Glomerular visceral epithelial cell (primary cell): Measurements from ENCODE around the gene RBMS1.
"Not testable (repeated sequence)": the region's sequence is repeated elsewhere in the genome, so short reads cannot be mapped to it uniquely, and the experiment has no call there.

Experiments
- DNase-seq: peaks from one replicate; pipeline ENCODE4 v3.0.0-alpha.2; 2016; ENCODE audit errors: extremely low spot score

RBMS1 gene

DNA sequence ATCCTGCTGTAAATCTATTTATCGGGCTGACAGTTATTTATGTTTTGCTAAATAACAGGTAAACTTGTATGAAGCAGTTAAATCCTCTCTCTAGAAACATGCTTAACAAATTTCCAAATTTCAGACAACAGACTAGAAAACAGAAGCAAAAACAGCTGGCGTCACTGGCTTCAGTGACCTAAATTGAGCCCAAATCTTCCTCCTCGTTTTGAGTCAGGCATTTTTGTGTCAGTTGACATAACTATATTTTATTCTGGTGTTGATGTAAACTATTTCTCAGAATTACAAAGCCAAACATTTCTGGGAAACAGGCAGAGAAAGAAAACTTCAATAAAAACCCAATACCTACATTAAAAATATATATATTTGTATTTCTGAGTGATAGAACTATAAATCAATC is 21.7 kb downstream of the RBMS1 start:
- no peak for DNase-seq

DNA sequence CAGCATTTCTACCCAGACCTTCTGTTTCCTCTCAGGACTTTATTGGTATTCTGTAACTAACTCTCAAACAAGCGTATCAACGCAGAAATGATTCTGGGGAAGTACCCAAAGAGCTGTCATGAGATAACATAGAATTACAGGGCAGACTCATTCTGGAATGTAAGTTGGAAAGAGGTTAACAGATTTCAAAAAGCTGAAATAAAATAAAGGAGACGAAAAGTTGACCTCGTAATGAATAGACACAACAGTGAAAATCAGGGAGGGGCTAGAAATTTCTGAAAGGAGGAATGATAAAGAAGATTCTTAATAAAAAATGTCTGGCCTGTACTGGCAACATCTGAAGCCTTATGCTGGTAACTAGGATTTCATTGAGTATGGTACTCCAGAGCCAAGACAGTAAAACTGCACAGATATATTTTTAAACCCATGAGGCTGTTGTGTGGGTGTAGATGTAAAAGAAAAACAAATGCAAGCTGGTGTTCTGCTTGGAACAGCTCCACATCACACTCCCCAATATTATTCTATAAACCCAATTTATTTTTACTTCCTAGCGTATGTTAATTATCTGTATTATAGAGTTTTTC is 23.9 kb downstream of the RBMS1 start:
- no peak for DNase-seq

DNA sequence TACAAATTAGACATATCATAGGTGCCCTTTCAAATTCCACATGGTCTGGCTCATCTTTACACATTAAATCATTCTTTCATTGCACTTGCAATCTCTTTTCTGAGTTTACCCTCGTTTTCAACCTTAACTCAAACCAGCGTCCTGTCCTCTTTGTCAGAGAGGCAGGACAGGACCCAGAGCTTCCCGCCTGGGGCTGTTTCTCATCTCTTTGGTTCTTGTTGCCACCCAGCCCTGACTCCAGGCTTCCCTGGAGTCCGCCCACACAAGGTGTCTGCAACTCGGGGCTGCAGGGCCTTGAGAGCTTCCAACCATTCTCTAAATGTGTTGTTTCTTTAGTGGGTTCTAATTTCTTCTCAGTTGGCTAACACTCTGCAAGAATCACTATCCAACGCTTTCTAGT is 24.4 kb downstream of the RBMS1 start:
- no peak for DNase-seq

DNA sequence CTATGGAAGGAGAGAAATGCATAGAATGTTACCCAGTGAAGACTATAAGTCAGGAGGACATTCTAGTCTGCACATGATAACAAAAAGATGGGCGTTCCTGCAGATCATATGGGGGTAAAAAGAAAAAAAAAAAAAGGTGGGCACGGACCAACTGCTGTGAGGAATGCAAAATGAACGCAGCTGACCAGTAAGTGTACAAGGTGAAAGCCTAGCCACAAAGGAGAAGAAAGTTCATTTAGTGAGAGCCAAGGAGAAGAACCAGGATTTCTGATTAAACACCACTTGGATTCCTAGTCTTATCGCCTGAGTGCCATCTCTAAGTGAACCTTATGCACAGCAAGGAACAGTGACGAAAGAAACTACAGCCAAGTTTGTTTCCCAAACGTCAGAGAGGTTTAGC is 26.5 kb downstream of the RBMS1 start:
- no peak for DNase-seq

DNA sequence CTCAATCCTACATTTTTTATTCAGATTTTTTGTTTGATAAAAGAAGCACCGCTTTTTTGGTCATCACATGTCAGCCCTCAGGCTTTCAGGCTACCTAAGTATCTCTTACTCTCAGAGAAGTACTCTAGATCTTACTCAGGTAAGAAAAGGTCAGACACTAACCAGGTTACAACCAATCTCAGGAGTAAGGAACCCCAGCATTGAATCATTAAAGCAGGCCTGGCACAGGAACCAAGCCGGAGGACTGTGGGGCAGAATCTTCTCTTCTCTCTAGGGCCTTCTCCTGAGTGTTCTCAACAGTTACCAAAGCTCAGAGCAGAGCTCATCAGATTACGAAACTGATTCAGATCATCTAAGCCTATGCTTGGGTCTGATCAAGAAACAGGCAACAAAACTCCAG is 28.2 kb downstream of the RBMS1 start:
- DNase-seq = no peak

DNA sequence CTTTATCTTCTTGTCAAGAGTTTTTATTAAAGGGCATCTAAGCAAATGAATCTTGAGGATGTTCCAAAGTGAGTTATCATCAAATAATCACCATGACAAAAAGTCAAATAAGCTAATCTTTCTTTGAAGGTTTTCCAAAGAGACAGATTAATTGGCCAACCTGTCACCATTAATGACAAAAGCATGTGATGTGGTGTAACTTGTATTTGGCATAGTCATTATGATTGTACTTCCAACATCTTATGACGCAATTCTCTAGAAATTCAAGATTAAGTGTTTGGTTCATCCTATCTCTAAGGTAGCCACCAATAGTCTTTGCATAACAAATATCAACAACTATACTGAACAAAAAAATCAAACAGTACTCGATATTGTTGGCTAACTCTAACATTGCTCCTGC is 28.6 kb downstream of the RBMS1 start:
- no peak for DNase-seq

DNA sequence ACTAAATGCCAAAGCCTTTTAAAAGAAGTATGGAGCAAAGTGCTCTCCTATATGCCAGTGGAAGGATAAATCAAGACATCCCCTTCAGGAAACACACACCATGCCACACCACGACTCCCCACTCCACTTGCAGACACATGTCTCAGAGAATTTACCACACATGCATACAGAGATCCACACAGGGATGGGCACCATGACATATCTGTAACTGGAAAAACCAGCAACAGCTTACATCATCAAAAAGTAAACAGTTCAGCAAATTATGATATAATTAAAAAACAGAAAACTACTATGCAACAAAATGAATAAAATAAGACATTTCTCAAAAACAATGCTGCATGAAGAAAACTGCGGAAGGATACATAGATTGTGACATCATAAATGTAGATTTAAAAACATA is 29.6 kb downstream of the RBMS1 start:
- no peak for DNase-seq

DNA sequence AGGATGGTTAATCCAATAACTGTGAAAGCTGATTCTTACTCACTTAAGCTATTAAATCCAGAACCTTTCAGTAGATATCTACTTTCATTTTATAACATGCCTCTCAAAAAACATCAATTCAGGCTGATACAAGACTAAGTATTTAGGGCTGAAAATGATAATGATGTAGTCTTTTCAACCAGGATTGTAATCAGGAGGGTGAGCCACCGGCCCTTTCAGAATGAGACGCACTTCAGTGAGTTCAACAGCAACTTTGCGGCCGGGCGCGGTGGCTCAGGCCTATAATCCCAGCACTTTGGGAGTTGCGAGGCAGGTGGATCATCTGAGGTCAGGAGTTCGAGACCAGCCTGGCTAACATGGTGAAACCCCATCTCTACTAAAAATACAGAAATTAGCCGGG is 30.4 kb downstream of the RBMS1 start:
- DNase-seq = no peak

DNA sequence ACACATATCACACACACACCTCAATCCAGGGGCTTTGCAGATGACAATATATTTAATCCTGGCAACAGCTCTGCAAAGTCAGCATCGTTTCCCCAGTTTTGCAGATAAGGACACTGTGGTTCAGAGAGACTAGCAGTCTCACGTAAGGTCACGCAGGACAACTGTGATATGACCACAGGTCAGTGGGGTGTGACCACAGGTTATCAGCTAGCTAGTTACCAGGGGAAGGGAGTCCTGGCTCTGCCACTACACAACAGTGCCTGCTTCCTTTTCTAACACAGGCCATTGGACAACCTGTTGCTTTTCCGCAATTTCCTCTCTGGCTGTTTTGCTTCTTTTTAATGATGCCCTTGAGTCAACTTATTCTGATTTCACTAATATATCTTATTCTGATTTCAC is 33.3 kb downstream of the RBMS1 start:
- DNase-seq = no peak

DNA sequence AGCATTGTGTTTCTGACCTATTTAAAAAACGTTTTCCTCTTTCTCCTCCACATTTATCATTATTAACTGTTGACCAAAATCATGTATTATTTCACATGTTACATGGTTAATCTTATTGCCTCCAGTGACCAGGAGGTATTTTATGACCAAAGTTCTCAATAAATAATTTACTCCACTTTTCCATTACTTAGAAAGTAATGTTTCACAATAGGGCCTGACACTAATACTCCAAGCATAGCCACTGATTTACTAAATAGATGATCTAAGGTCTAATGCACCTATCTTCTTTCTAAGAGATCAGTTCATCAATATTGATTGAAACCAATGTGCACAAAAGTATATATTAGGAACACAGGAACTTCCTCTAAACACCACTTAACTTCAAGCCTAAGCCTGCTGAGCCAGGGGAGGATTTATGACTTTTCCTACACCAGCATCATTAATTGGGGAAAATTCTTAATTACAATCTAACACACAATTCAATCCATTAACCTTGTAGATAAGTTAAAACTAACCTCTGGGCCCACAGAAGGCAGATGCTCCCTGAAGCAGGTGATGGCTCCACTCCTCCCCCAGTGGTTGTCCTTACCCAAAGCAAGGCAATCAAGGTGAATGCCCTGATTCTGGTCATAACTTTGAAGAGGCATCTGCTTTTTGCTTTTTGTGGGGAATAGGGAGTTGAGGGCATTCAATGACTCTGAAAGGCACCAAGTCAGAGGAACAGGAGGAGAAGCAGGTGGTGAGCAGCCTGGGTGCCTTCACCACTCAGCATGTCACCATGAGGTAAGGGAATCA is 33.9 kb downstream of the RBMS1 start:
- DNase-seq = no peak

DNA sequence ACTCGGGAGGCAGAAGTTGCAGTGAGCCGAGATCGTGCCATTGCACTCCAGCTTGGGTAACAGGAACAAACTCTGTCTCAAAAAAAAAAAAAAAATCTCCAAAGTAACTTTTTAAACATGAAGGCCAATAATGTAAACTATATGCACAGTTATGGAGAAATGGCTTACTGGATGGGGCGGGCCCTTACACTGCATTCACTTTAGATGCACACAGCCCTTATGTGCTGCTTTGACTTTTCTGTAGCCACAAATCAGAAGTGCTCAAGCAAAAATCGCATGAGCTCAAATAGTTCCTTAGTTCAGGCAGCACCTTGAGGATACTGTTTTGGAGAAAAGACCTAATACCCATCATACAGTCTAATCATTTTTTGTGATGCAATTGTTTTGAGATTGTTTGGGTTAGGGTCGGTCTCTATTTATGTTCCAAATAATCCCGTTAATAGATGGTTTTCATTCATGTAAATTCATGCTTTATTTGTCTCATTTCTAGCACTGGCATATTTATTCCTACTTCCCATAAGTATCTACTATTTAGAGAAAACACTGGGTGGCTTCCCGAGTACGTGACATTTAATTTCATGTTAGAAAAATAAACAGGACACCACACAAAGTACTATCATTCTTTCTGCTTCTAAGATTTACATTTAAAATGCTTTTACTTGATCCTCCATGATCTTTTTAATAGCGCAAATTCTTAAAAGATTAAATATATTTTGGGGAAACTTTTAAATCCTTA is 34.7 kb downstream of the RBMS1 start:
- DNase-seq = no peak

DNA sequence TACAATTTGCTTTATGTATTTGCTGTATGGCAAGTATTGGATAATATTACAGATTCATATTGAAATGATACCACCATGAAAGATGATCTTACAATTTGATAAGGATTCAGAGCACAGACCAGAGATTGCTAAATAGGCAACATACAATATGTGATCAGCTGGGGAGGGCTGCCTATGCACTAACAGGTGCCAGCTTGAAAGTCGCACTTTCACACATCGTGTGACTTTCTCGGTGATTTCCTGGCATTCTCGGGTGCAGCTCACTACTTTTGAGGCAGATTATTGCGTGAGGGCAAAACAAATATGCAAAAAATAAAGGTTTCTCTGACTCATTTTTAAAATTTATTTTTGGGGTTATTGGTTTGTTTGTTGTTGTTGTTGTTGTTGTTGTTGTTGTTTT is 36.0 kb downstream of the RBMS1 start:
- DNase-seq = no peak

DNA sequence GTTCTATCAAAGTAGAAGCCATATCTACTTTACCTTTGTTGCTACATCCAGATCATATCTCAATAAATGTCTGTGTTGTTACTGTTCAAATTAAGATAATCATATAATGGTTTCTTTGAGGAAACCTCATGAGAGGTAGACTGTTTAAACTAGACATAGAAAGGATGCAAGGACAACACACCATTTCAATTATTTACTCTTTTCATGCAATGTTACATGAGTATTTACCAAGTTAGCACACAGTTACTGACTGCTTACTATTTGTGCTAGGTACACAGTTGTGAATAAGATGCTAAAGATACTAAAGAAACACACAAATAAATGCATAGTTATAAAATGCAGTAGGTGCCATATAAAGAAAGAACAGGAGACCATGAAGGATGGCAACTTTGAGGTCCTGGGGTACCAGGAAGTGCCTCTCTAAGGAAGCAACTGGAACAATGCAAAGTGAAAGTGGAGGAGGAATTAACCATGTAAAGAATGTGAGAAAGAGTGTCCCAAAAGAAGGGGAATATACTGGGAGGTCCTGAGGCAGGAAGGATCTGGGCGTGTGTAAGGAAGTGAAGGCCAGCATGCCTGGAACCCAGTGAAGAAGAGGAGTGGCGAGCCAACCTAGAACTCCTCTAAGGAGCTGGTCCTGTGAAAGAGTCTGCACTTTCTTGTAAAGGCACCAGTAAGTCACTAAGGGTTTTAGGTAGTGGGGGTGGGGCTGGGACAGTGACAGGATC is 39.4 kb downstream of the RBMS1 start:
- peak; percentile 21 for DNase-seq

DNA sequence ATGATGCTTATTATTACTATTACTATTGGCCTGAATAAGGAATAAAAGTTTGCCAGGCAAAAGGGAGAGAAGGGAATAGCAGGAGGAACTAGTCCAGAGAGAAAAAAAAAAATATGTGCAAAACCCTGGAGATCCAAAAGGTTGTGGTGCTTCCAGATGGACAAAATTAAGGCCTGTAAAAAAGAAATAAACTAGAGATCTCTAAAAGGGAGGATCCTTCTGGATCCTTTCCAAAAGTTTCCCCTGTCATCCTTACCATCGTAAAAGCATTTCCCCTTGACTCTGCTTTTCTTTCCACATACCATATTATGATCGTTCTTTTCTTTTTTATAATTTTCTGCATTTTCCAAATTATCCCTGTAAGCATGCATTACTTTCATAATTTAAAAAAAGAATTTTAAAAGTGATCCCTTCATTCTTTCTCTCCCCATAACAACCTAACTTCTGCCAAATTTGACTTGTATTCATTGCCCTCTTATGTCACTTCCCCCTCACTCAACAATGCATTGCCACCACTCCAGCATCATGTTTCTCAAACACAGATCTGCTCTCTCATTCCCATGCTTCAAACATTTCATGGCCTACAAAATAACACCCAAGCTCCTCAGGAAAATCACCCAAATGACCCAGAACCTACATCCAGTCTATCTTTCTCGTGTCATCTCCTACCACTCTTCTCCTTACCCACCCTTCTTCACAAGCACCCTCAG is 40.3 kb downstream of the RBMS1 start:
- no peak for DNase-seq

DNA sequence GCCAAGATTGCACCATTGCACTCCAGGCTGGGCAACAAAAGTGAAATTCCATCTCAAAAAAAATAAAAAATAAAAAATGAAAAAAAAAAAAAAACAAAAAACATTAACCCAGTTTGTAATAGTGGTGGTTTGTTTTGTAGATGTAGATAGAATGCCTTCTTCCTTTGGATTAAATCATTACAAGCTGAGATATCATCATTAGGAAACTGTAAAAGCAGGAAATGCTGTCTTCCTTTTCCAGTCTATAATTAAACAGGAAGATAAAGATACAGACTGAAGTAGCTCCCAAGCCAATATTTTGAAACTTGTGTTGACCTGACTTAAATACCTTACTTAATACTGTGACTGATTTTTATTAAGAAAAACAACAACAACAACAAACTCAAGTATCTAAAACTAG is 43.1 kb downstream of the RBMS1 start:
- DNase-seq = no peak

DNA sequence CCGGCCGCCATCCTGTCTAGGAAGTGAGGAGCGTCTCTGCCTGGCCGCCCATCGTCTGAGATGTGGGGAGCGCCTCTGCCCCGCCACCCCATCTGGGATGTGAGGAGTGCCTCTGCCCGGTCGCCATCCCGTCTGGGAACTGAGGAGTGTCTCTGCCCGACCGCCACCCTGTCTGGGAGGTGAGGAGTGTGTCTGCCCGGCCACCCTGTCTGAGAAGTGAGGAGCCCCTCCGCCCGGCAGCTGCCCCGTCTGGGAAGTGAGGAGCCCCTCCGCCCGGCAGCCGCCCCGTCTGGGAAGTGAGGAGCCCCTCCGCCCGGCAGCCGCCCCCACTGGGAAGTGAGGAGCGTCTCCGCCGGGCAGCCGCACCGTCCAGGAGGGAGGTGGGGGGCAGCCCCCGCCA is 44.8 kb downstream of the RBMS1 start:
- DNase-seq = not testable (repeated sequence)

DNA sequence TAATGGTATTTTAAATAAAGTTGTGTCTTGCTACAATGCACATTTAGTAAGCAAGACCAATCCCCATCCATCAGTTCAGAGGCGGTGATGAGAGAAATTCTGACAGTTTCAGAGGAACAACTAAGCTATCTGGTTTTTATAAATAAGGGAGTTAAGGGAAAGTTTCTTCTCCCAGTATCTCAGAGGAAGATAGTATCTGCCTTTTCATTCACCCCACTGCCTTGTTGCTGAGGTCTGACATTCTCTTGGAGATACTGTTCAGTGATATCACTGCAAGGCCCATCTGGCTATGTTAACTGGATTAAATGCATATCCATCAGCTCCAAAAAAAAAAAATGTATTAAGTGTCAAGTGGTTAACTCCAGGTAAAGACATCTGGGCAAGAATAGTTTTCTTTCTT is 47.9 kb downstream of the RBMS1 start:
- no peak for DNase-seq

DNA sequence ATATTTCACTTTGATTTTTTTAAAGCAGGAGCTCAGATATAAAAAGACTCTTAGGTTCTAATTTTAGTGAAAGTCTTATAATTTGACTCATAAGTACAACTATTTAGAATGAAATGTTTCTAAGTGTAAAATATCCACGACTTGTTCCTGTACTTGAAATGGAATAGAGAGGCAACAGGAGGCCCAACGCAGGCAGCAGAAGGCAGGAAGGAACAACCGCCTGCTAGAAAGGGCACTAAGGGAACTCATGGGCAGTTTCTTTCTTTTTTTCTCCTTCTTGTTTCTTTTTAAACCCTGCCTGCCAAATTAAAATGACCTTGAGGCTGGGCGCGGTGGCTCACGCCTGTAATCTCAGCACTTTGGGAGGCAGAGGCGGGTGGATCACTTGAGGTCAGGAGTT is 51.0 kb downstream of the RBMS1 start:
- DNase-seq = no peak

DNA sequence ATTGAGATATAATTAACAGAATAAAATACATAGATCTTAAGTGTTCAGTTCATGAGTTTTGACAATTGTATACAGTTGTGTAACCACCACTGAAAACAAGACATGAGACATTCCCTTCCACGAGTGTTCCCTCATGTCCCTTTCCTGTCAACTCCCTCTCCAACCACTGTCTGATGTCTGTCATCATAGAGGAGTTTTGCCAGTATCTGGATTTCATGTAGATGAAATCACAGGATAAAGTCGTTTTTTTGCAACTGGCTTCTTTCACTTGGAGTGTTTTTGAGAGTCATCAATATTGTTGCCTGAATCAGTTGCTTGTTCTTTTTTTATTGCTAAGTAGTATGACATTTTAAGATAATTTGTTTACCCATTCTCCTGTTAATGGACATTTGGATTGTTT is 52.7 kb downstream of the RBMS1 start:
- DNase-seq = no peak

DNA sequence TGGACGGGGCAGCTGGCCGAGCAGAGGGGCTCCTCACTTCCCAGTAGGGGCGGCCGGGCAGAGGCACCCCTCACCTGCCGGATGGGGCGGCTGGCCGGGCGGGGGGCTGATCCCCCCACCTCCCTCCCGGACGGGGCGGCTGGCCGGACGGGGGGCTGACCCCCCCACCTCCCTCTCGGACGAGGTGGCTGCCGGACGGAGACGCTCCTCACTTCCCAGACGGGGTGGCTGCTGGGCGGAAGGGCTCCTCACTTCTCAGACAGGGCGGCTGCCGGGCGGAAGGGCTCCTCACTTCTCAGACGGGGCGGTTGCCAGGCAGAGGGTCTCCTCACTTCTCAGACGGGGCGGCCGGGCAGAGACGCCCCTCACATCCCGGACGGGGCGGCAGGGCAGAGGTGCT is 54.6 kb downstream of the RBMS1 start:
- not testable (repeated sequence) for DNase-seq

DNA sequence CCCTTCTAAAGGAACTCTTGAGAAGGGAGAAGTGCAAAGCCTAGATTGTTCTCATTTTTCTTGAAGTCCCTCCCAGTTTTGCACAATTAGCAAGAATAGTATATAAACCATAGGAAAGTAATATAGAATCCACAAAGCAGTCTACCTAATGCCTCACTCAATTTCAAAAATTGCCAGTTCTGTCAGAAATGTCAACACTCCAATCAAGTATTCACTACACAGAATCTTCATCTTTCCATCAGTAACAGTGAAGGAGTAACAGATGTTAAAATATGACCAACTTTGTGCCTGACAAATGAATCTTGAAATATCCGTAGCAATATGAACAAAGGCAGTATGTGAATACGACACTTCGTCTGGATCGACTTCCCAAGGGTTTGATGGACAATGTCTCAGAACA is 56.3 kb downstream of the RBMS1 start:
- no peak for DNase-seq
